Osteoblast (primary cell): ENCODE results near the gene NLN. TPM values are rescaled to one million over a fixed set of nuclear protein-coding genes. Genes with fewer than 3 reads are reported as not detected.

Source experiments
- DNase-seq: peaks from one replicate; pipeline ENCODE4 v3.0.0; 2011; ENCODE audit warnings: low spot score, mixed read lengths; ENCODE audit not compliant: insufficient read length; ENCODE audit errors: missing footprints
- H2AFZ ChIP-seq: 2 replicates; pipeline ENCODE4 v1.6.0; 2011; ENCODE audit warnings: mild to moderate bottlenecking, low read length
- H3K27ac ChIP-seq: 2 replicates; pipeline ENCODE4 v1.5.1; 2011; ENCODE audit warnings: mild to moderate bottlenecking, low read depth, low read length, moderate library complexity
- H3K27me3 ChIP-seq: 2 replicates; pipeline ENCODE4 v1.6.0; 2012; ENCODE audit warnings: mild to moderate bottlenecking, control low read depth, inconsistent platforms, low read length, moderate library complexity; ENCODE audit not compliant: insufficient read depth
- H3K36me3 ChIP-seq: 2 replicates; pipeline ENCODE4 v1.5.1; 2011; ENCODE audit warnings: mild to moderate bottlenecking, low read length, control low read depth, moderate library complexity; ENCODE audit not compliant: insufficient read depth
- H3K4me1 ChIP-seq: 2 replicates; pipeline ENCODE4 v1.5.1; 2011; ENCODE audit warnings: mild to moderate bottlenecking, low read length, control low read depth, moderate library complexity; ENCODE audit not compliant: insufficient read depth
- H3K4me2 ChIP-seq: 2 replicates; pipeline ENCODE4 v1.6.0; 2011; ENCODE audit warnings: mild to moderate bottlenecking, low read length; ENCODE audit not compliant: insufficient read depth
- H3K4me3 ChIP-seq: fragments of 200-600 bp; sonication (generic); 3 replicates; pipeline ENCODE4 v1.5.1; 2012; ENCODE audit warnings: mild to moderate bottlenecking, low read length, inconsistent platforms; ENCODE audit not compliant: insufficient read depth
- H3K79me2 ChIP-seq: 2 replicates; pipeline ENCODE4 v1.6.0; 2012; ENCODE audit warnings: mild to moderate bottlenecking, low read length, control low read depth, inconsistent platforms; ENCODE audit not compliant: insufficient read depth
- H3K9me3 ChIP-seq: 2 replicates; pipeline ENCODE4 v1.5.1; 2011; ENCODE audit warnings: low read depth, low read length, control low read depth
- H4K20me1 ChIP-seq: 2 replicates; pipeline ENCODE4 v1.6.0; 2012; ENCODE audit warnings: mild to moderate bottlenecking, low read length, control low read depth; ENCODE audit not compliant: insufficient read depth
- total RNA-seq: library from RNA; depleted of rRNA; stranded (reverse); fragments of >200 nt; gene quantifications from 2 replicates; pipeline ENCODE4 v1.2.3, GENCODE V29; 2012
- TF ChIP-seq, protein P1 (sequence below): IDR thresholded peaks from 2 replicates; pipeline ENCODE4 v1.5.1; 2011; ENCODE audit warnings: mild to moderate bottlenecking, low read depth, low read length, moderate library complexity; ENCODE audit errors: extremely low read depth

Gene NLN
- total RNA-seq, 1 donor = 35.5 TPM

DNA sequence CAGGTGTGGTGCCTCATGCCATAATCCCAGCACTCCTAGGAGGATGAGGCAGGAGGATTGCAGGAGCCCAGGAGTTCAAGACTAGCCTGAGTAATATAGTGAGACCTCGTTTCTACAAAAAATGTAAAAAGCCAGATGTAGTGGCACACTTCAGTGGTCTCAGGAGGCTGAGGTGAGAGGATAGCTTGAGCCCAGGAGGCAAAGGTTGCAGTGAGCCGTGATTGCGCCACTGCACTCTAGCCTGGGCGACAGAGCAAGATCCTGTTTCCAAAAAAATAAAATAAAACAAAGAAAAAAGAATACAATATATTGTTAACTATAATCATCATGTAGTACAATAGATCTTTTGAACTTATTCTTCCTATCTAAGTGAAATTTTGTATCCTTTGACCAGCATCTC, 16.3 kb downstream of the NLN start:
- H3K4me3 ChIP-seq = no peak overlapping the region
- TF ChIP-seq, protein P1, sequence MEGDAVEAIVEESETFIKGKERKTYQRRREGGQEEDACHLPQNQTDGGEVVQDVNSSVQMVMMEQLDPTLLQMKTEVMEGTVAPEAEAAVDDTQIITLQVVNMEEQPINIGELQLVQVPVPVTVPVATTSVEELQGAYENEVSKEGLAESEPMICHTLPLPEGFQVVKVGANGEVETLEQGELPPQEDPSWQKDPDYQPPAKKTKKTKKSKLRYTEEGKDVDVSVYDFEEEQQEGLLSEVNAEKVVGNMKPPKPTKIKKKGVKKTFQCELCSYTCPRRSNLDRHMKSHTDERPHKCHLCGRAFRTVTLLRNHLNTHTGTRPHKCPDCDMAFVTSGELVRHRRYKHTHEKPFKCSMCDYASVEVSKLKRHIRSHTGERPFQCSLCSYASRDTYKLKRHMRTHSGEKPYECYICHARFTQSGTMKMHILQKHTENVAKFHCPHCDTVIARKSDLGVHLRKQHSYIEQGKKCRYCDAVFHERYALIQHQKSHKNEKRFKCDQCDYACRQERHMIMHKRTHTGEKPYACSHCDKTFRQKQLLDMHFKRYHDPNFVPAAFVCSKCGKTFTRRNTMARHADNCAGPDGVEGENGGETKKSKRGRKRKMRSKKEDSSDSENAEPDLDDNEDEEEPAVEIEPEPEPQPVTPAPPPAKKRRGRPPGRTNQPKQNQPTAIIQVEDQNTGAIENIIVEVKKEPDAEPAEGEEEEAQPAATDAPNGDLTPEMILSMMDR = no peak
- H3K27ac ChIP-seq = no peak overlapping the region
- H3K36me3 ChIP-seq = no peaks in the 10 kb centered on the region
- H3K4me1 ChIP-seq = peaks cover 21% of the 10 kb centered on the region
- H3K9me3 ChIP-seq = no peaks in the 10 kb centered on the region
- peaks cover 65% of the 10 kb centered on the region for H3K79me2 ChIP-seq
- H4K20me1 ChIP-seq = no peaks in the 10 kb centered on the region
- H2AFZ ChIP-seq = no peak overlapping the region
- no peak for DNase-seq
- no peaks in the 10 kb centered on the region for H3K27me3 ChIP-seq
- no peak overlapping the region for H3K4me2 ChIP-seq

DNA sequence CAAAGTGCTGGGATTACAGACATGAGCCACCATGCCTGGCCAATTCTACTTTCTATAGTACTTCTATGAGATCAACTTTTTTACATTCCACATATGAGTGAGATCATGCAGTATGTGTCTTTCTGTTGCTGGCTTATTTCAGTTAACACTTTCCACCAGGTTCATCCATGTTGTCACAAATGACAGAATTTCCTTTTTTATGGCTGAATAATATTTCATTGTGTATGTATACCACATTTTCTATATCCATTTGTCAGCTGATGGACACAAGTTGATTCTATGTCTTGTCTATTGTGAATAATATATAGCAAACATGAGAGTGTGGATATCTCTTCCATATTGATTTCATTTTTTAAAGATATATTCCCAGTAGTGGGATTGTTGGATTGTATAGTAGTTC, 17.2 kb downstream of the NLN start:
- Histone ChIP-seq H2AFZ (no peak overlapping the region), H3K4me3 (no peak overlapping the region), H3K36me3 (no peaks in the 10 kb centered on the region), H3K4me2 (no peak overlapping the region), H3K9me3 (no peaks in the 10 kb centered on the region), H3K79me2 (peaks cover 73% of the 10 kb centered on the region), H4K20me1 (no peaks in the 10 kb centered on the region), H3K27me3 (no peaks in the 10 kb centered on the region), H3K27ac (no peak overlapping the region), H3K4me1 (peaks cover 24% of the 10 kb centered on the region)
- TF ChIP-seq, protein P1 = no peak
- DNase-seq = no peak

DNA sequence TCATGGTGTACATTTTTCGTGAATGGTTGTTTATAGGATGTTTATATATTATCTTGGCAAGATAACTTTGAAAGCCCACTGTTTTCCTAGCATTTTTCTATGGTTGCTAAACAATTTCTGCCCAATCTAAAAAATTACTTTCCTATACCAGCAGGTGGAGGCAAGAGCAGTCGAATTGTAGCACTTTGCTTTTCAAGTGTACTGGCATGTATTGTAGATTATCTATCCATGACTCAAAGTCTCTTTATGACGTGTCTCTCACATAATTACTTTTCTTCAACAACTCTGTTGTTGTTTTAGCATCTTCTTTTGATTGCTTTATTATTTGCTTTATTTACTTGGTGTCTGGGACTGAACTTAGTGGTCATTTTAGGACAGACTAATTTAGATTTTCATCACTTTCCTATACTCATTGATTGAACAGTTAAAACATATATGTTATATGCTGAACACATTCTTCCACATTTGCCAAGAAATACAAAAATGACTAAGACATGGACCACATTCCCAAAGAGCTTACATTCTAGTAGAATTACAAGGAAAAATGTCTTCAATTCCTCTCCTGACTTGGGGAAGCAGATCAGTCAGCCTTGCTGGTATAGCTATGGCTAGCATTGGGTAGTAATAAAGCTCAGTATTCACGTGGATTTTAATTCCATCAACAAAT, 20.7 kb downstream of the NLN start:
- TF ChIP-seq, protein P1 = peak; percentile 68
- DNase-seq = peak; percentile 73
- no peaks in the 10 kb centered on the region for H4K20me1 ChIP-seq
- no peak overlapping the region for H2AFZ ChIP-seq
- no peaks in the 10 kb centered on the region for H3K9me3 ChIP-seq
- peaks cover 74% of the 10 kb centered on the region for H3K79me2 ChIP-seq
- no peaks in the 10 kb centered on the region for H3K27me3 ChIP-seq
- peaks cover 24% of the 10 kb centered on the region for H3K4me1 ChIP-seq
- H3K4me3 ChIP-seq = no peak overlapping the region
- no peaks in the 10 kb centered on the region for H3K36me3 ChIP-seq
- H3K4me2 ChIP-seq = peak overlapping the region; percentile 64
- peak overlapping the region; percentile 80 for H3K27ac ChIP-seq

- H3K4me1 ChIP-seq = no peaks in the 10 kb centered on the region
Observed at GRCh38 chr5:65749221-65749844, 27.3 kb downstream of the NLN start.

More at GRCh38 chr5:65749221-65749844, 27.3 kb downstream of the NLN start:
- Histone ChIP-seq H3K4me2 (no peak overlapping the region), H4K20me1 (peaks cover 3% of the 10 kb centered on the region), H3K36me3 (no peaks in the 10 kb centered on the region), H2AFZ (no peak overlapping the region), H3K4me3 (no peak overlapping the region), H3K27me3 (no peaks in the 10 kb centered on the region), H3K27ac (no peak overlapping the region), H3K9me3 (no peaks in the 10 kb centered on the region), H3K79me2 (peaks cover 74% of the 10 kb centered on the region)
- no peak for DNase-seq
- TF ChIP-seq, protein P1 = no peak
